GM12873 (cell line): ENCODE measurements around the gene NONO.

Experiments used
- TF ChIP-seq, protein P1 (sequence below): IDR thresholded peaks from 2 replicates; pipeline ENCODE4 v1.5.1; 2012; ENCODE audit warnings: low read depth, mild to moderate bottlenecking, moderate library complexity, low read length, control low read depth; ENCODE audit not compliant: insufficient read depth; ENCODE audit errors: missing control alignments

NONO gene

DNA sequence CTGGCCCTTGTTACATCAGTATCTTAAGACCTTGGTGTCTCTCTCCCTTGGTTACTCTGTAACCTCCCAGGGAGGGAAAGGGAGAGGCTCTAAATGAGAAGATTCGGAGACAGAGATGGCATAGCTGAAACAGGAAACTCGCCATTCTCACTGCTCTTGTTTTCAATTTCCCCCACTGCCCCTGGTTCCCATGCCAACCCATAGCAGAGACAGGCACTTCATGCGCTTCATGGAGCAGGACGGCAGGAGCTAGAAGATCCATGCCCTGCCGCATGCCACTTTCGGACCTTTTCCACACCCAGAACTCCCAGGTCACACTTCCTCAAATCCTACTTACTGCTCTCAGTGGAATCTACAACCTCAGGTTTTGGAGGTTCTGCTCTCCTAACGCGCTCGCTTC lies 32.6 kb upstream of the NONO start:
- TF ChIP-seq, protein P1, sequence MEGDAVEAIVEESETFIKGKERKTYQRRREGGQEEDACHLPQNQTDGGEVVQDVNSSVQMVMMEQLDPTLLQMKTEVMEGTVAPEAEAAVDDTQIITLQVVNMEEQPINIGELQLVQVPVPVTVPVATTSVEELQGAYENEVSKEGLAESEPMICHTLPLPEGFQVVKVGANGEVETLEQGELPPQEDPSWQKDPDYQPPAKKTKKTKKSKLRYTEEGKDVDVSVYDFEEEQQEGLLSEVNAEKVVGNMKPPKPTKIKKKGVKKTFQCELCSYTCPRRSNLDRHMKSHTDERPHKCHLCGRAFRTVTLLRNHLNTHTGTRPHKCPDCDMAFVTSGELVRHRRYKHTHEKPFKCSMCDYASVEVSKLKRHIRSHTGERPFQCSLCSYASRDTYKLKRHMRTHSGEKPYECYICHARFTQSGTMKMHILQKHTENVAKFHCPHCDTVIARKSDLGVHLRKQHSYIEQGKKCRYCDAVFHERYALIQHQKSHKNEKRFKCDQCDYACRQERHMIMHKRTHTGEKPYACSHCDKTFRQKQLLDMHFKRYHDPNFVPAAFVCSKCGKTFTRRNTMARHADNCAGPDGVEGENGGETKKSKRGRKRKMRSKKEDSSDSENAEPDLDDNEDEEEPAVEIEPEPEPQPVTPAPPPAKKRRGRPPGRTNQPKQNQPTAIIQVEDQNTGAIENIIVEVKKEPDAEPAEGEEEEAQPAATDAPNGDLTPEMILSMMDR, result no peak

DNA sequence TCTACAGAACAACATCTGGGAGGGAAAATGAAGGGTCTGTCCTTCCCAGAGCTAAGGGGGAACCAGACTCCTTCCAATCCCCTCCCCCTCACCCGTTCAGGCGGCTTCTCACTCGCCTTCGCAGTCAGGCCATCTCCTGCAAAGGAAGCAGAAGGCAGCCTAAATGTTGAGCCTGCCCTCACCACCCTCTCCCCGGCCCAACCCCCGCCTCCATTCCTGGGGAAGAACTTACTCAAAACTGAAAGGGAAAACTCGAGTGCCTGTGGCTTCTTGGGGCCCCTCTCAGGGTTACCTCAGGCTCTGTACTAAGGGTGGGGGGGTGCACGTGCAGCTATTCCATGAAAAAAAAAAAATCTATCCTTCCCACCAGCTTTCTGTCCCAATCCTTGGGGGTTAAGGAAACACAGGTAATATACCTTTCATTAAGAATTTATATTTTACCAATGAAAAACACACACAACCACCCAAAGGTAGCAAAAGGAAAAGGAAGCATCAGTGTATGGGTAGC lies 31.9 kb upstream of the NONO start:
- TF ChIP-seq, protein P1, result no peak

DNA sequence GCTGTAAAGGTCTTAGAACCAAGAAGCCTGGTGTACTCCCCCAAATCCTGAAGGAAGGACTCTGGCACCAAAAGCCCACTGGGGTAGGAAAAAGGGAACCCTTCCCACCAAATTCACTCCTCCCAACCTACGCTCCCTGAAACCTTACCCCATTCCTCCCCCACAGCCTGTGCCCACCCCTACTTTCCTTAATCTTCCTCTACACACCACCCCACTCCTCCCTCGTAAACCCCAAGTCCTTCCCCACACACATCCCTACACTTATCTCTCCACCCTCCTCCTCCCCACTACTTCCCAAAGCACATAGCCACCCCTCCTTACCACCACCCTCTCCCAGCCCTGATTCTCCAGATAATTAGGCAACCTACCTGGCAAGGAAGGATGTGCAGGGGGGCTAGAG lies 31.2 kb upstream of the NONO start:
- TF ChIP-seq, protein P1, result no peak

DNA sequence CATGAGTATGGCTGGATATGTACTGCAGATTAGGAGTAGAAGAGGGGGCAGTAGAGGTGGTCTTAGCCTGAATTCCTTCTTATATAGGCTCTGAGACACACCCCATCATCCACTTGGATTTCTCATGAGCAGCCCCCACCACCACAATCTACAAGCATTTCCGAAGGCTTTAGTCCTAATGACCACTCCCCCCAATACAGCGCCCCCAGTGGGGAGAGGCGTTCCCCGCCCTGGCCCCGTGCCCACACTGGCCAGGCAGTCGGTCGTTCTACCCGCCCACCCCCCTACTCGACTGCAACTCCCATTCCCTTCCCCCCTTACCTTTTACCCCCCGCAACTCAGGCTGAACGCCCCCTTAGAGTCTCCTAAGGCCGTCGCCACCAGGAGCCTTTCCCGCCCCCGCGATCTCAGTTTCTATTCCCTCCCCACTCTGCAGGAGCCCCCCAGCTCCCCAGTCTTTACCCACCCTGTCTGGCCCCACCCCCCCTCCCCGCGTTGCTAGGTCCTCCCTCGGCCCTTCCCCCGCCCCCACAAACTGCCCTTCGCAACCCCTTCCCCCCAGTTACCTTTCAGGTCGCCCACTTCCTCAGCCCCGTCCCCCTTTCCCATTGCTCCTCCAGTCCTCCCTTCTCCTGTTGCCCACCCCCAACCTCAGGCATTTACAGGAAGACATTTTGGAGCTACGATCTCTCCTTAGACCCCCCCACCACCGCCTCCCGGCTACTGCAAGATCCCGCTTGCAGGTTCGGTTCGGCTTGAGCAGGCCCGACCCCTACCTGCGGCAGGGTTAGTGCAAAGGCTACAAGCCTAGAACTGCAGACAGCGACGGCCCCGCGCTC lies 30.0 kb upstream of the NONO start:
- TF ChIP-seq, protein P1, result peak; percentile 68

DNA sequence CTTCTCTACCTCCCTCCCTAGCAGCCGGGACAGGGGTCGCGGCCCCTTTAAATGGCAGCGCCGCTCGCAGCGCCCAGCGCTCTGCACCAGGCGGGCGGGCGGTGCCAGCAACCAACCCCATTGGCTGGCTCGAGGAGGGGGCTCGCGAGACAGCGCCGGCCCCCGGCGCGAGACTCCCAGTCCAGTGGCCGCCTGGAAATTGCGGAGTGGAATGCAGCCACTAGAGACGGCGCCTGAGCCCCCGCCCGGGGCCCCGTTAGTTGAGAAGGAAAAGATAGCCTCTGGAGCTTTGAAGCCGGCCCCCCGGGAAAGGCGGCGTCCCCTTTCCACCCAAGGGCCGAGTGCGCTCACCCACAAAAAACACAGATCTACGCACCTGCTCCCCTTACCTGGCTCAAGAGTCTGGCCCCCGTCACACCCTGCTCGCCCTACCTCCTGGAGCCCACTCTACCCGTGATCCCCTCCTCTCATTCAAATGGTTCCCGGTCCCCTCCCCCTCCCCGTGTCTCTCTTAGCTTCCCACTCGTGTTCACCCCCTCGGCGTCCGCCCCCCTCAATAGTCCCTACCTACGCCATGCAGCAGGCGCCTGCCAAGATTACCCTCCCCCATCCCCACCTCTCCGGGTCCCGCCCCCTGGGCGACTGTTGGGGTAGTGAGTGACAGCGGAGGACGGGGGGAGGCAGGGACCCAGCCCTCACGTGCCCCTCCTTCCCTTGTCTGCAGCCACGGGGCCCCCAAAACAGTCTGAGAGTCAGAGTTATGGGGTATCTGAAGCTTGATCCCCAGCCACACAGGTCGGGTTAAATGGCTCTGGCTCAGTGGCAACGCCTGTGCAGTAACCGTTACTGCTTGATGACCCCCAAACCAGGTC lies 29.1 kb upstream of the NONO start, which contains the start of gene ZMYM3:
Gene ZMYM3, minus strand, starts transcription at position 49 of the 872 bp plus-strand sequence. CDS start 885 bp downstream, outside the sequence.
- TF ChIP-seq, protein P1, result no peak

DNA sequence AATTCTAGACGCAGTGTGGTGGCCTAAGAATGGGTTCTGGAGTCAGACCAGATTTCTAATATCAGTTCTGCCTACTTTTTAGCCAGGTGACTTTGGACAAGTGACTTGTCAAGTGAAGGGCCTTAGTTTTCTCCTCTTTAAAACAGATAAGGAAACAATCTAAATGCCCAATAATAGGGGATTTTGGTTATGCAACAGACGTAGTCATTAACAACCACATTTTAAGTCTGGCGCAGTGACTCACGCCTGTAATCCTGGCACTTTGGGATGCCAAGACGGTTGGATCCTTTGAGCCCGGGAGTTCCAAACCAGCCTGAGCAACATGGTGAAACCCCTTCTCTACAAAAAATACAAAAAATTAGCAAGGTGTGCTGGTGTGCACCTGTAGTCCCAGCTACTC lies 27.4 kb upstream of the NONO start:
- TF ChIP-seq, protein P1, result no peak

DNA sequence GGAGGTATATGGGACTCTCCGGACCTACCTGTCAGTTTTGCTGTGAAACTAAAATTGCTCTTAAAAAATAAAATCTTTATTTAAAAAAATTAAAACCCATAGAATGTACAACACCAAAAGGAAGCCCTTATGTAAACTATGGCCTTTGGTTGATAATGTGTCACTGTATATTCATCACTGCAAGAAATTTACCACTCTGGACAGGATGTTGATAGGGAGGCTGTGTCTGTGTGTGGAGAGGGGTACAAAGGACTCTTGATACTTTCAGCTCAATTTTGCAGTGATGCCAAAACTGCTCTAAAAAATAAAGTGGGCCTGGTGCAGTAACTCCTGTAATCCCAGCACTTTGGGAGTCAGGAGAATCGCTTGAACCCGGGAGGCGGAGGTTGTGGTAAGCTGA lies 26.6 kb upstream of the NONO start:
- TF ChIP-seq, protein P1, result no peak
